GM12865 (cell line): Measurements from ENCODE around the gene SENP1.
"Not testable (repeated sequence)": the region's sequence is repeated elsewhere in the genome, so short reads cannot be mapped to it uniquely, and the experiment has no call there.

Experiments
- DNase-seq: peaks from one replicate; pipeline ENCODE4 v3.0.0; 2010; ENCODE audit warnings: low read depth
- H3K4me3 ChIP-seq: 2 replicates; pipeline ENCODE4 v1.5.1; 2011; ENCODE audit warnings: mild to moderate bottlenecking, low read depth, low read length, control low read depth
- TF ChIP-seq, protein P1 (sequence below): IDR thresholded peaks from 2 replicates; pipeline ENCODE4 v1.5.1; 2011; ENCODE audit warnings: low read length, control low read depth, low read depth, inconsistent platforms; ENCODE audit not compliant: insufficient read depth; ENCODE audit errors: missing control alignments

SENP1 gene

DNA sequence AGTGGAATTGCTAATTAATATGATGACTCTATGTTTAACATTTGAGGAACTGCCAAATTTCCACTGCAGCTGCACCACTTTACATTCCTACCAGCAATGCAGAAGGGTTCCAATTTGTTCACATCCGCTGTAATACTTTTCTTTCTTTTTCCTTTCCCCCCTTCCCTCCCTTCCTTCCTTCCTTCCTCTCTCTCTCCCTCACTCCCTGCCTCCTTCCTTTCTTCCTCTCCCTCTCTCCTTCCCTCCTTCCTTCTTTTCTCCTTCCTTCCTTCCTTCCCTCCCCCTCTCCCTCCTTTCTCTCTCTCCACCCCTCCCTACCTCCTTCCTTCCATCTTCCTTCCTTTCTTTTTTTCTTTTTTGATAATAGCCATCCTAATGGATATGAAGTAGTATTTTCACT is 10.1 kb upstream of the SENP1 start:
- TF ChIP-seq, protein P1, sequence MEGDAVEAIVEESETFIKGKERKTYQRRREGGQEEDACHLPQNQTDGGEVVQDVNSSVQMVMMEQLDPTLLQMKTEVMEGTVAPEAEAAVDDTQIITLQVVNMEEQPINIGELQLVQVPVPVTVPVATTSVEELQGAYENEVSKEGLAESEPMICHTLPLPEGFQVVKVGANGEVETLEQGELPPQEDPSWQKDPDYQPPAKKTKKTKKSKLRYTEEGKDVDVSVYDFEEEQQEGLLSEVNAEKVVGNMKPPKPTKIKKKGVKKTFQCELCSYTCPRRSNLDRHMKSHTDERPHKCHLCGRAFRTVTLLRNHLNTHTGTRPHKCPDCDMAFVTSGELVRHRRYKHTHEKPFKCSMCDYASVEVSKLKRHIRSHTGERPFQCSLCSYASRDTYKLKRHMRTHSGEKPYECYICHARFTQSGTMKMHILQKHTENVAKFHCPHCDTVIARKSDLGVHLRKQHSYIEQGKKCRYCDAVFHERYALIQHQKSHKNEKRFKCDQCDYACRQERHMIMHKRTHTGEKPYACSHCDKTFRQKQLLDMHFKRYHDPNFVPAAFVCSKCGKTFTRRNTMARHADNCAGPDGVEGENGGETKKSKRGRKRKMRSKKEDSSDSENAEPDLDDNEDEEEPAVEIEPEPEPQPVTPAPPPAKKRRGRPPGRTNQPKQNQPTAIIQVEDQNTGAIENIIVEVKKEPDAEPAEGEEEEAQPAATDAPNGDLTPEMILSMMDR = no peak
- no peak overlapping the region for H3K4me3 ChIP-seq
- no peak for DNase-seq

DNA sequence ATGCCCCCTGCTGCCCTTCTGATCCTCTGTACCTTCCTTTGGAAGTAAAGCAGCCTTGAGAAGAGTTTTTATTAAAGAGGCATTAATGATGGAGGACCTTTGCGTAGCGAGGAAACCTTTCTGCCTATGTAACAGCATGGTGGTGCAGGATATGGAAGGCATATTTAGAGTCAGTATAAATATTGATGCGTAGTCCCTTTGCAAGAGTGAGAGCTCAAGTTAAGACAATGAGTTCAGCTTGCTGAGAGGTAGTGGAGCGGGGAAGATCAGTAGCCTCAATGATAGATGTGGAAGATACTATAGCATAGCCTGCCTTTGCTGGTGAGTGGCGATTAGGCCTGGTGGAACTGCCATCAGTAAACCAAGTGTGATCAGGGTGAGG is 5.4 kb upstream of the SENP1 start:
- DNase-seq, H3K4me3 ChIP-seq: not testable (repeated sequence)

DNA sequence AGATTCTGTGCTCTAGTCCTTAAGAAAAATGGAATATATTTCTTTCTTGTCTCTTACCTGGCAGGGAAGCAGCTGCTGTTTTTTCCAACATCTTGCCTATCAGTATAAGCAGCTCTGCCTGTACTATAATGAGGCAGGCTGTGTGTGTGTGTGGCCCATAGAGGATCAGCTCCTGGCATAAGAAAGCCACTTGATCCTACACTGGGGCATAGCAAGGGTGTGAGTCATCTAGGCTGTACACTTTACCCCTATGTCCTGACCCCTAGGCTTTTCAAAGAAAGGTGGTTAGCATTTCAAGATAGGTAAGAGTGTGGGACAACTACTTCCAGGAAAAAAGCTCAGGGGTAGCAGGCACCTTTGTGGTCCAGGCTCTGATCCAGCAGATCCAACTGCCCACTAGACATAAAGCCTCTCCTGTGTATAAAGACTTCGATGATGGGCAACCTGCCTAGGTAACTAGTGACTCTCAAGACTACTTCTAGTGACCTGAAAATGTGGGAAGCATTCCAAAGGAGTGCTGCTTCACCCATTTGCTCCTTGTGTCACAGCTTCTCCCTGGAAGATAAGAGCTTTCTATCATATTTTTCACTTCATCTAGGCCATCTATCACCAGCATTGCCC is 4.9 kb upstream of the SENP1 start:
- no peak overlapping the region for H3K4me3 ChIP-seq
- DNase-seq = no peak
- TF ChIP-seq, protein P1 = no peak

DNA sequence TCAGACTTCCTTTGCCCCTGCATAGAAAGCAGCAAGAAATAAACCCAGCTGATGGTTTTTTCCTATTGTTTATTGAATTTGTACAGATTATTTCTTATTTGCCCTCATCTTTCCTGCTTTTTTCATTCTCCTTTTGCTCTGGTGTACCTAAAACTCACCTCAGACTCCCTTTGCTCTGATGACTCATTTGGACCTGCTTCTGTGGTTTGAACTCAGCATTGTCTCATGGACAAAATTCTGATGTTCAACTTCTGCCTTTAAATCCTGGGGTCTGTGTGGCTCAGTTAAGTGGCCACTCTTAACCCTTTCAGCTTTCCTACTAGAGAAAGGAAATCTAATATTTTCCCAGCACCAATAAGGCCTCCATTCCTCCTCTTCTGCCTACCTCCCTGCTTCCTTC is 3.5 kb upstream of the SENP1 start:
- TF ChIP-seq, protein P1 = no peak
- H3K4me3 ChIP-seq = no peak overlapping the region
- no peak for DNase-seq

DNA sequence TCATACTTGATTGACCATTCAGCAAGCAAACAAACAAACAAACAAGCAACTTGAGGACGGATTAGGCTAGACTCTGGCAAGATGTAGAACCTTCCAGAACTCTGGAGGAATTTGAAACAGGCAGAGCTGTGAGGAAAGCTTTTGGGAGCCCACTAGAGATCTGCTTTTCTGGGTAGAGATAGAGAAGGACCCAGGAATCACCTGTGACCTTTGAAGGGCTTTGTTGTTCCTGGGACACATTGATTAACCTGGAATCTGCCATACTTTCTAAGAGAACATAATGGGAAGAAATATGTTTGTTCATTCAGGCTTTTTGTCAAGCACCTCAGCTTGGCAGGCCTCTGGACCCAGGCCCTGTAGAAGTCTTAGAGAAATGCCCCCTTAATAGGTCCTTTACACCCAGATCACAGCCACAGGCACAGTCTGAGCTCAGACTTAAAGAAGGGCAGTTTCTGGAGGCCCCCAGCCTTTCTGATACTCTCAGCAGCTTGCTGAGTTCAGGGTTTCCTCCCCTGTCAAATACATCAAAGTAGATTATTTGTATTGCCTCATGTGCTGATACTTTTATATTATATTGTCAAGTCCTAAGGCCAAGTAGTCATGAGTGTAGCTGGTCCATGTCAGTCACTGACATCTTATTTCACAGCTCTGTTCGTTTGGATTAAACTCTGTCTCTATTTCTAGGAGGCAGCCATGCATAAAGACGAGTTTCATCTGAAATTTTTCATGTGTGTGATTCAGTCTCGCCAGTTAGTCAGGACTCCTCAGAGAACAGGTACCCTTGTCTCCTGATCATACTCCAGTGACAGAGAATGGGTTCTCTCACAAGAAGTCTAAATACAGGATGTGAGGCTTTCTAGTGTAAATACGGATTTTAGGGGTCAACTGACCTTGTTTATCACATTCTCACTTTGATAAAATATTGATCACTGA is 1.1 kb upstream of the SENP1 start:
- DNase-seq = peak; percentile 51
- TF ChIP-seq, protein P1 = no peak
- peak overlapping the region; percentile 71 for H3K4me3 ChIP-seq

DNA sequence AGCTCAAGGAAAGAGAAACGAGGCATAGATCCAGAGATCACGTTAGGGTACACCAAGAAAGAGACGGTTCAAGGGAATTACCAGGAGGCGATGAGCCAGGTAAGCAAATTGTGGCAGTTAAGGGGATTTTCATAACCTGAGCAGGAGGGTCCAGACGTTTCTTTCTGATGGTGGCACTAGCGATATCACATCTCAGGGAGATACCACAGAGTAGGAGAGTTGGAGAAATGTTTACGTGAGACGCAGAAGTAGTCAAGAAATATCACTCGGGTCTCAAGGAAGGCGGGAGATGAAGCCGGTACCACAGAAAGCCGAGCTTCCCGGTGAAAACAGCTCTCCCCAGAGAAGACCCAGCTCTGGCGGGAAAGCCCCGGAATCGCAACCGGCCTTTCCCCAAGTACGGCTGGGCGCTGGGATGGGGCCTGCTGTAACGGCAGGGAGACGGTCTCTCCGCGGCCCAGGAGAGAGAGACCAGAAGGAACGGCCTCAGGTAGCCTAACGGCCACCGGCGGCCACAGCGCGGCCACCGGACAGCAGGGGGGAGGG is 485 bp downstream of the SENP1 start:
- peak; percentile 74 for DNase-seq
- H3K4me3 ChIP-seq = peak overlapping the region; percentile 71
- TF ChIP-seq, protein P1 = no peak

DNA sequence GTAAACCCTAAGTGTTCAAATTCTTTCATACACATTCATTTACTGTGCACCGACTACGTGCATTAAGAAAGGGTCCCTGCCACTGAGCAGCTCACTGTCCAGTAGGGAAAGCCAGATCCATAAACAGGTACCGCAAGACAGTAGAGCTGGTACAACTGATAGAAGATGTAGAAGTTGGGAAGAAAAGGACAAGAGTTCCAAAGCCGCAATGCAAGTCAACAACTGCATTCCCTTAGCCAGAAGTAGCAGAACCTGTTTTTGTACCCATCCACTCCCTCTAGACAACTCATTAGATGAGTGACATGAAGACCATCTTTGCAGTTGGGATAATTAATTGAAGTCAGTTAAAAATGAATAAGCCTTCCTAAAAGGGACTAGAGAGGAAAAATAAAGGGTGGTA is 1.3 kb downstream of the SENP1 start:
- TF ChIP-seq, protein P1 = no peak
- peak overlapping the region; percentile 71 for H3K4me3 ChIP-seq
- DNase-seq = no peak
